Progenitor cell of endocrine pancreas (in vitro differentiated cells): ENCODE results near the gene NOTCH2NLA. TPM values are rescaled to one million over a fixed set of nuclear protein-coding genes. Genes with fewer than 3 reads are reported as not detected.
"Not testable (repeated sequence)": the region's sequence is repeated elsewhere in the genome, so short reads cannot be mapped to it uniquely, and the experiment has no call there.

ENCODE experiments used
- DNase-seq: peaks from one replicate; pipeline ENCODE4 v3.0.0; 2021; ENCODE audit warnings: low spot score; ENCODE audit not compliant: unreplicated experiment
- H3K27ac Mint-ChIP-seq: 2 replicates; pipeline ENCODE4 v1.8.0; 2021; ENCODE audit warnings: mild to moderate bottlenecking, moderate library complexity, mixed read lengths
- H3K27me3 Mint-ChIP-seq: 2 replicates; pipeline ENCODE4 v1.8.0; 2021; ENCODE audit warnings: mixed read lengths
- H3K36me3 Mint-ChIP-seq: 2 replicates; pipeline ENCODE4 v1.8.0; 2022; ENCODE audit warnings: mixed read lengths; ENCODE audit not compliant: insufficient read depth
- H3K4me1 Mint-ChIP-seq: 2 replicates; pipeline ENCODE4 v1.8.0; 2021; ENCODE audit warnings: low read depth, mixed read lengths
- H3K4me3 Mint-ChIP-seq: 2 replicates; pipeline ENCODE4 v1.8.0; 2021; ENCODE audit warnings: low read depth, mild to moderate bottlenecking, moderate library complexity, mixed read lengths
- H3K9me3 Mint-ChIP-seq: 2 replicates; pipeline ENCODE4 v1.8.0; 2021; ENCODE audit warnings: low read depth, mixed read lengths
- long read RNA-seq: library from polyadenylated mRNA; unstranded; transcript quantifications from one replicate; pipeline ENCODE4 v2.0.0, GENCODE V29; 2020
- total RNA-seq: library from RNA; stranded (reverse); gene quantifications from 2 replicates; pipeline ENCODE4 v1.2.1, GENCODE V29; 2021

Gene NOTCH2NLA
- total RNA-seq, result 42.2 and 46.7 TPM in 2 replicates
- long read RNA-seq, partial matches to known transcripts, result 0 of 3 reads
- long read RNA-seq, other reads (novel, unspliced or antisense), result 3 of 3 reads

- not testable (repeated sequence) for H3K27me3 Mint-ChIP-seq, H3K4me1 Mint-ChIP-seq, H3K36me3 Mint-ChIP-seq, H3K27ac Mint-ChIP-seq, H3K9me3 Mint-ChIP-seq
- peak within 1 kb of the TSS; percentile 74 for H3K4me3 Mint-ChIP-seq
- peak; percentile 8 for DNase-seq
Measured at GRCh38 chr1:146228710-146229477, at the start of gene NOTCH2NLA. TSS of gene NOTCH2NLA (minus strand) at chr1:146229021. CDS start at chr1:146189337, 39,684 bp downstream.

GRCh38 chr1:146278346-146278745, 49.5 kb upstream of the NOTCH2NLA start:
- not testable (repeated sequence) for H3K4me3 Mint-ChIP-seq, H3K4me1 Mint-ChIP-seq, H3K36me3 Mint-ChIP-seq

GRCh38 chr1:146277087-146277486, 48.3 kb upstream of the NOTCH2NLA start:
- not testable (repeated sequence) for H3K9me3 Mint-ChIP-seq, H3K27ac Mint-ChIP-seq, H3K4me1 Mint-ChIP-seq, DNase-seq, H3K4me3 Mint-ChIP-seq, H3K36me3 Mint-ChIP-seq, H3K27me3 Mint-ChIP-seq

More at GRCh38 chr1:146278346-146278745, 49.5 kb upstream of the NOTCH2NLA start:
- not testable (repeated sequence) for H3K27me3 Mint-ChIP-seq, H3K27ac Mint-ChIP-seq, H3K9me3 Mint-ChIP-seq, DNase-seq

GRCh38 chr1:146274083-146274482, 45.3 kb upstream of the NOTCH2NLA start:
- not testable (repeated sequence) for H3K27me3 Mint-ChIP-seq, DNase-seq, H3K36me3 Mint-ChIP-seq, H3K4me1 Mint-ChIP-seq, H3K27ac Mint-ChIP-seq, H3K4me3 Mint-ChIP-seq, H3K9me3 Mint-ChIP-seq

- not testable (repeated sequence) for H3K4me1 Mint-ChIP-seq, H3K4me3 Mint-ChIP-seq, H3K36me3 Mint-ChIP-seq, H3K27me3 Mint-ChIP-seq, H3K9me3 Mint-ChIP-seq, H3K27ac Mint-ChIP-seq, DNase-seq
Measured at GRCh38 chr1:146273194-146273593, 44.4 kb upstream of the NOTCH2NLA start.

GRCh38 chr1:146272734-146273133, 43.9 kb upstream of the NOTCH2NLA start:
- H3K27ac Mint-ChIP-seq, H3K9me3 Mint-ChIP-seq, H3K4me1 Mint-ChIP-seq, H3K27me3 Mint-ChIP-seq, DNase-seq, H3K36me3 Mint-ChIP-seq, H3K4me3 Mint-ChIP-seq: not testable (repeated sequence)

GRCh38 chr1:146271977-146272376, 43.2 kb upstream of the NOTCH2NLA start:
- H3K36me3 Mint-ChIP-seq, H3K4me1 Mint-ChIP-seq, H3K27ac Mint-ChIP-seq, H3K9me3 Mint-ChIP-seq, H3K27me3 Mint-ChIP-seq, H3K4me3 Mint-ChIP-seq, DNase-seq: not testable (repeated sequence)

- H3K4me1 Mint-ChIP-seq, H3K36me3 Mint-ChIP-seq, H3K27ac Mint-ChIP-seq, H3K9me3 Mint-ChIP-seq, DNase-seq, H3K4me3 Mint-ChIP-seq, H3K27me3 Mint-ChIP-seq: not testable (repeated sequence)
Measured at GRCh38 chr1:146270129-146270528, 41.3 kb upstream of the NOTCH2NLA start.

- not testable (repeated sequence) for H3K9me3 Mint-ChIP-seq, DNase-seq, H3K27me3 Mint-ChIP-seq, H3K4me1 Mint-ChIP-seq, H3K4me3 Mint-ChIP-seq, H3K27ac Mint-ChIP-seq, H3K36me3 Mint-ChIP-seq
Measured at GRCh38 chr1:146266179-146266748, 37.4 kb upstream of the NOTCH2NLA start.

- DNase-seq, H3K27ac Mint-ChIP-seq, H3K27me3 Mint-ChIP-seq, H3K4me1 Mint-ChIP-seq, H3K9me3 Mint-ChIP-seq, H3K36me3 Mint-ChIP-seq, H3K4me3 Mint-ChIP-seq: not testable (repeated sequence)
Measured at GRCh38 chr1:146264761-146265160, 35.9 kb upstream of the NOTCH2NLA start.

GRCh38 chr1:146260006-146260730, 31.3 kb upstream of the NOTCH2NLA start:
- not testable (repeated sequence) for H3K4me1 Mint-ChIP-seq, H3K9me3 Mint-ChIP-seq, H3K4me3 Mint-ChIP-seq, H3K27ac Mint-ChIP-seq, H3K36me3 Mint-ChIP-seq, DNase-seq, H3K27me3 Mint-ChIP-seq

GRCh38 chr1:146257992-146258552, 29.3 kb upstream of the NOTCH2NLA start:
- not testable (repeated sequence) for H3K27me3 Mint-ChIP-seq, DNase-seq, H3K4me1 Mint-ChIP-seq, H3K9me3 Mint-ChIP-seq, H3K4me3 Mint-ChIP-seq, H3K36me3 Mint-ChIP-seq, H3K27ac Mint-ChIP-seq
